Lower lobe of right lung (tissue), 2 donors: Measurements from ENCODE around the gene ABHD17B. TPM values are rescaled to one million over a fixed set of nuclear protein-coding genes. Genes with fewer than 3 reads are reported as not detected.

Experiments used
- ATAC-seq, 2 donors: fragments of 200-7000 bp; cut with Tn5 transposase; one replicate each; pipeline ENCODE4 v1.9.1; 2020 to 2022; ENCODE audit warnings: mild to moderate bottlenecking in 2 of 2, moderate library complexity in 2 of 2
- DNase-seq: peaks from one replicate; pipeline ENCODE4 v3.0.0-alpha.2; 2020
- H3K27ac ChIP-seq: fragments of 200-600 bp; one replicate; pipeline ENCODE4 v1.8.0; 2022
- H3K27me3 ChIP-seq: fragments of 200-600 bp; one replicate; pipeline ENCODE4 v1.8.0; 2022; ENCODE audit warnings: low read depth
- H3K36me3 ChIP-seq: fragments of 200-600 bp; one replicate; pipeline ENCODE4 v1.8.0; 2022; ENCODE audit warnings: mild to moderate bottlenecking
- H3K4me1 ChIP-seq: fragments of 200-600 bp; one replicate; pipeline ENCODE4 v1.8.0; 2022
- H3K4me3 ChIP-seq: fragments of 200-600 bp; one replicate; pipeline ENCODE4 v1.8.0; 2022; ENCODE audit warnings: mild to moderate bottlenecking
- H3K9me3 ChIP-seq: fragments of 200-600 bp; one replicate; pipeline ENCODE4 v1.8.0; 2022
- intact Hi-C: fragments of 100-400 bp; cut with DNase I; formaldehyde crosslinking; loops from one replicate; pipeline ENCODE4 v1.11.0; 2022
- total RNA-seq: library from RNA; stranded (reverse); fragmentation: NEBNext Ultra II Directional; extraction: Animal tissue kit (Norgen Biotek cat#: 25700); gene quantifications from one replicate; pipeline ENCODE4 v1.2.1, GENCODE V29; 2021
- TF ChIP-seq, protein P1 (sequence below): fragments of 200-600 bp; IDR thresholded peaks from one replicate; pipeline ENCODE4 v1.8.0; 2022; ENCODE audit warnings: antibody characterized with exemption, mild to moderate bottlenecking
- donor health status: DM: no; HTN: yes; CAD: no; lungs with severe emphysema.

Gene ABHD17B
- total RNA-seq, 1 donor from 2014 or later: 12.8 TPM

- H3K27me3 ChIP-seq: no peaks in the 10 kb centered on the region
- no peaks in the 10 kb centered on the region for H3K4me1 ChIP-seq
- H3K36me3 ChIP-seq: no peaks in the 10 kb centered on the region
- no peak overlapping the region for H3K27ac ChIP-seq
- H3K9me3 ChIP-seq: peaks cover 19% of the 10 kb centered on the region
- TF ChIP-seq, protein P1, sequence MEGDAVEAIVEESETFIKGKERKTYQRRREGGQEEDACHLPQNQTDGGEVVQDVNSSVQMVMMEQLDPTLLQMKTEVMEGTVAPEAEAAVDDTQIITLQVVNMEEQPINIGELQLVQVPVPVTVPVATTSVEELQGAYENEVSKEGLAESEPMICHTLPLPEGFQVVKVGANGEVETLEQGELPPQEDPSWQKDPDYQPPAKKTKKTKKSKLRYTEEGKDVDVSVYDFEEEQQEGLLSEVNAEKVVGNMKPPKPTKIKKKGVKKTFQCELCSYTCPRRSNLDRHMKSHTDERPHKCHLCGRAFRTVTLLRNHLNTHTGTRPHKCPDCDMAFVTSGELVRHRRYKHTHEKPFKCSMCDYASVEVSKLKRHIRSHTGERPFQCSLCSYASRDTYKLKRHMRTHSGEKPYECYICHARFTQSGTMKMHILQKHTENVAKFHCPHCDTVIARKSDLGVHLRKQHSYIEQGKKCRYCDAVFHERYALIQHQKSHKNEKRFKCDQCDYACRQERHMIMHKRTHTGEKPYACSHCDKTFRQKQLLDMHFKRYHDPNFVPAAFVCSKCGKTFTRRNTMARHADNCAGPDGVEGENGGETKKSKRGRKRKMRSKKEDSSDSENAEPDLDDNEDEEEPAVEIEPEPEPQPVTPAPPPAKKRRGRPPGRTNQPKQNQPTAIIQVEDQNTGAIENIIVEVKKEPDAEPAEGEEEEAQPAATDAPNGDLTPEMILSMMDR: no peak
- no peak for ATAC-seq
- intact Hi-C loops: no loop called here
- H3K4me3 ChIP-seq: no peak overlapping the region
- DNase-seq: no peak
These were observed 52.2 kb downstream of the ABHD17B start for GRCh38 chr9:71858812-71859211.

DNA sequence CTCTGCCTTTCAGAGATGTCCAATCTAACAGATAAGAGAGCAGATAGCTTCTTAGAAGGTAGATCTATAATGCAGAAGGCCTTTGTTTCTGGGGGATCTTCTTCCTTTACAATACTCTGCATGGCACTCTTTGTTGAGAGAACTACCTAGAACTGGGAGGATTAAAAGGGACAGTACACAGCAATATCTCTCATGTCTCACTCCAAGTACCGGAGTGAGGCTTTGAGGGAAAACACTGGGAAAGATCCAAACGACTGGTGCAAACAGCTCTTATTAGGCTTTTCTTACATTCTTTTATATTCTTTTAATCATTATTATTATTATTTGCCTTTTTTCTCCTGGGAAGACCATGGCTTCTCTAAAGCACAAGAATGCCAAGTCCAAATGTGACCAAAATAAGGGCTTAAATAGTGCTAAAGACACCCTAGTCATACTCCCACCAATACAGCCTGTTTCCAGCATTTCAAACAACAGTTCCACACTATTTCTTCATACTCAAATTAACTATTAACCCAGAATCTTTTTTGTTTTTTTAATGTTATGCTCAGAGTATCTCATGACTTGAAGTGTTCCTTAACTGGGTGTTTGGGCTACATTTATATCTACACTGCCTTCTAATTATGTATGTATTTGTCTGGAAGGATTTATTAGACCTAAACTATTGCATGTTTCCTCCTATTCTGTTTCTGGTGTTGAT lies 52.7 kb downstream of the ABHD17B start:
- no peak overlapping the region for H3K4me3 ChIP-seq
- intact Hi-C loops: no loop called here
- no peak for DNase-seq
- no peak for ATAC-seq
- H3K9me3 ChIP-seq: peaks cover 19% of the 10 kb centered on the region
- no peak overlapping the region for H3K27ac ChIP-seq
- H3K4me1 ChIP-seq: no peaks in the 10 kb centered on the region
- no peaks in the 10 kb centered on the region for H3K27me3 ChIP-seq
- TF ChIP-seq, protein P1: no peak
- H3K36me3 ChIP-seq: no peaks in the 10 kb centered on the region

GRCh38 chr9:71857159-71857558 lies 53.8 kb downstream of the ABHD17B start:
- intact Hi-C loops: no loop called here
- no peaks in the 10 kb centered on the region for H3K36me3 ChIP-seq
- H3K4me1 ChIP-seq: no peaks in the 10 kb centered on the region
- ATAC-seq: peak; percentile 49 to 54
- H3K27ac ChIP-seq: no peak overlapping the region
- no peaks in the 10 kb centered on the region for H3K27me3 ChIP-seq
- TF ChIP-seq, protein P1: no peak
- no peak for DNase-seq
- no peak overlapping the region for H3K4me3 ChIP-seq
- peaks cover 19% of the 10 kb centered on the region for H3K9me3 ChIP-seq

- TF ChIP-seq, protein P1: no peak
- Histone ChIP-seq H3K9me3 (peaks cover 7% of the 10 kb centered on the region), H3K4me3 (no peak overlapping the region), H3K36me3 (no peaks in the 10 kb centered on the region), H3K27me3 (no peaks in the 10 kb centered on the region), H3K4me1 (no peaks in the 10 kb centered on the region), H3K27ac (no peak overlapping the region)
- DNase-seq (no peak), ATAC-seq (no peak)
- intact Hi-C loops: no loop called here
These were observed 56.2 kb downstream of the ABHD17B start for GRCh38 chr9:71854811-71855210.

GRCh38 chr9:71853084-71853483 lies 57.9 kb downstream of the ABHD17B start:
- Histone ChIP-seq H3K9me3 (no peaks in the 10 kb centered on the region), H3K36me3 (no peaks in the 10 kb centered on the region), H3K27me3 (no peaks in the 10 kb centered on the region), H3K27ac (no peak overlapping the region), H3K4me1 (no peaks in the 10 kb centered on the region), H3K4me3 (no peak overlapping the region)
- no peak for ATAC-seq
- DNase-seq: no peak
- intact Hi-C loops: no loop called here
- TF ChIP-seq, protein P1: no peak
